ENCODE measurements around the gene SHISA7.

Gene SHISA7

DNA sequence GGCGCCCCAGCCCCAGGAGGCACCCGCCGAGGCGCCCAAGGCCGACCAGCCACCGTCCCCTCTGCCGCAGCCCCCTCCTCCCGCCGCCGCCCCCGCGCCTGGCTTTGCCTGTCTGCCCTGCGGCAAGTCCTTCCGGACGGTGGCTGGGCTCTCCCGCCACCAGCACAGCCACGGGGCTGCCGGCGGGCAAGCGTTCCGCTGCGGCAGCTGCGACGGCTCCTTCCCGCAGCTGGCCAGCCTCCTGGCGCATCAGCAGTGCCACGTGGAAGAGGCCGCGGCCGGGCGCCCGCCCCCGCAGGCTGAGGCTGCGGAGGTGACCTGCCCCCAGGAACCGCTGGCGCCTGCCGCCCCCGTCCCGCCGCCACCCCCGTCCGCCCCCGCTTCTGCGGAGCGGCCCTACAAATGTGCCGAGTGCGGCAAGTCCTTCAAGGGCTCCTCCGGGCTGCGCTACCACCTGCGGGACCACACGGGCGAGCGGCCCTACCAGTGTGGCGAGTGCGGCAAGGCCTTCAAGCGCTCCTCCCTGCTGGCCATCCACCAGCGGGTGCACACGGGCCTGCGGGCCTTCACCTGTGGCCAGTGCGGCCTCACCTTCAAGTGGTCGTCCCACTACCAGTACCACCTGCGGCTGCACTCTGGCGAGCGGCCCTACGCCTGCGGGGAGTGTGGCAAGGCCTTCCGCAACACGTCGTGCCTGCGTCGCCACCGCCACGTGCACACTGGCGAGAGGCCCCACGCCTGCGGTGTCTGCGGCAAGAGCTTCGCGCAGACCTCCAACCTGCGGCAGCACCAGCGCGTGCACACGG lies 39.3 kb upstream of the SHISA7 start:
- DNase-seq (ENCODE audit: low read depth in 1 of 2, low spot score in 1 of 2): no peak

DNA sequence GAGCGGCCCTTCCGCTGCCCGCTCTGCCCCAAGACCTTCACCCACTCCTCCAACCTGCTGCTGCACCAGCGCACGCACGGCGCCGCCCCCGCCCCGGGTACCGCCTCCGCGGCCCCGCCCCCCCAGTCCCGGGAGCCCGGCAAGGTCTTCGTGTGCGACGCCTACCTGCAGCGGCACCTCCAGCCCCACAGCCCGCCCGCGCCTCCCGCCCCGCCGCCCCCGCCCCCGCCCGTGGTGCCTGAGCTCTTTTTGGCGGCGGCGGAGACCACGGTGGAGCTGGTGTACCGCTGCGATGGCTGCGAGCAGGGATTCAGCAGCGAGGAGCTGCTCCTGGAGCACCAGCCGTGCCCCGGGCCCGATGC lies 38.7 kb upstream of the SHISA7 start:
- no peak for DNase-seq (ENCODE audit: low read depth in 1 of 2, low spot score in 1 of 2)

DNA sequence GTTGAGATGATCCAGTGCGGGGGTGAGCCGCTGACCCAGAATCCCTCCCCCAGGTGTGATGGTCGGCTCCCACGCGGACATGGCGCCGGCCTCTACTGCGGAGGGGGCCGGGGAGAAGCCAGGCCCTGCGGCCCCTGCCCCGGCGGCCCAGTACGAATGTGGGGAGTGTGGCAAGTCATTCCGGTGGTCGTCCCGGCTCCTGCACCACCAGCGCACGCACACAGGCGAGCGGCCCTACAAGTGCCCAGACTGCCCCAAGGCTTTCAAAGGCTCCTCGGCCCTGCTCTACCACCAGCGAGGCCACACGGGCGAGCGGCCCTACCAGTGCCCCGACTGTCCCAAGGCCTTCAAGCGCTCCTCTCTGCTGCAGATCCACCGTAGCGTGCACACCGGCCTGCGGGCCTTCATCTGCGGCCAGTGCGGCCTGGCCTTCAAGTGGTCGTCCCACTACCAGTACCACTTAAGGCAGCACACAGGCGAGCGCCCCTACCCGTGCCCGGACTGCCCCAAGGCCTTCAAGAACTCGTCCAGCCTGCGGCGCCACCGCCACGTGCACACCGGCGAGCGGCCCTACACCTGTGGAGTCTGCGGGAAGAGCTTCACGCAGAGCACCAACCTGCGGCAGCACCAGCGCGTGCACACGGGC lies 38.2 kb upstream of the SHISA7 start:
- no peak for DNase-seq (ENCODE audit: low read depth in 1 of 2, low spot score in 1 of 2)

DNA sequence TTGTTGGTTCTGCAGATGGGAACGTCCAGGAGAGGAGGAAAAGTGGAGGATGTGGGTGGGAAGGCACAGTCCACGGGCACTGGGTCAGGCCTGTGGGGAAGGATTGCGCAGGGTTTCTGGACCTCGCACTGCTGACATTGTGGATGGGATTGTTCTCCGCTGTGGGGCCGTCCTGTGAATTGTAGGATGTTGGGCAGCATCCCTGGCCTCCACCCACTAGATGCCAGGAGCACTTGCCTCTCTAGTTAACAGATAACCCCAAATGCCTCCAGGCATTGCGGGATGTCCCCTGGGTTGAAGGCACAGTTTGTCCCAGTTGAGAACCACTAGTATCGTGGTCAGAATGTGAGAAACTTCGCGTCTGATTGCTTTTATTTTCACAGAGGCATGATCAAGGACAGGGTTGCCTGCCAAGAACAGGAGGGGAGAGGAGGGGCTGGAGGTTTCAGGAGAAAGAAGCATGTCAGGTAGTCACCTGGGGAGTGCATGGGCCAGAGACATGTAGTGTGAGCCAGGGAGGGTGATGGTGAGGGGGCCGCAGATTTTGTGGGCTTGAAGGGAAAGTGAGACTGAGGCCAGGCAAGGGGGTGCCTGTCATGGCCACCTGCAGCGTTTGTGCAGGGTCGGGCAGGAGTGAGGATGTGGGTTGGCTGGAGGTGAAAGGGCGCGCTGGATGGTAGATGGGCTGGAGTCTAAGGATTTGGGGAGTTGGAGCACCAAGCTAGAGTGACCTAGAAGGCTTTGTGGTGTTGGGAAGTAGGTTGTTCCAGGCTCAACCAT lies 36.5 kb upstream of the SHISA7 start:
- no peak for DNase-seq (ENCODE audit: low read depth in 1 of 2, low spot score in 1 of 2)

DNA sequence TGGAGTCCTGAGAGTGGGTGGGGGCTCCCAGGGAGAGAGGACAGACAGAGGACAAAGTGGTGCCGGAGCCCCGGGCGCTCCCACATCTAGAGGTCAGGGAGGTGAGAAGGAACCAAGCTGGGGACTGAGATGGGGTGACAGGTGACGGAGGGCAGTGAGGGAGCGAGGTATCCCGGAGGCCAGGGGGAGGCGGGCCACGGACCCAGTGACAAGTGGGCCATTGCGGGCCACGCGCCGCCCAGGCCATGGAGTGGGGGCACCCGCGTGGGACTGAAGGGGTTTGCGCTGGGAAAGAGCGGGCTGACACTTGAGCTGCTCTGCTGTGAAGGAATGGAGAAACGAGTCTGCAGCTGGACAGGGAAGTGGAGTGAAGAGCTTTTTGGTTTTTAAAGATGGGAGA lies 35.9 kb upstream of the SHISA7 start:
- no peak for DNase-seq (ENCODE audit: low read depth in 1 of 2, low spot score in 1 of 2)

DNA sequence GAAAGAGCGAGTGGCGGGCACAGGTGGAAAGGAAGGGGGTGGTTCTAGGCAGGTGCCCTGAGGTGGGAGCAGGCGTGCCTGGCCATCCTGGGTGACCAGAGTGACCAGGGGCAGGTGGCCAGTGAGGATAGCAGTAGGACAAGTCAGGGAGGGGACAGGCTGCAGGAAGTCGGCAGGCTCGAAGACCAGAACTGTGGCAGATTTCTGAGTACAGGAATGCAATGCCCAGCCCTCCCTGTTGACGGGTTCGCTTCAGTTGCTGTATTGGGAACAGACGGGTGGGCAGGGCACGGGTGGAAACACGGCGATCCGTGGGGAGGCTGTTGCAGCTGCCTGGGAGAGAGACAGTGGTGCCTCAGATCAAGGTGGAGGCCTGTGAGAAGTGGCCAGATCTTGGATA lies 35.3 kb upstream of the SHISA7 start:
- DNase-seq (ENCODE audit: low read depth in 1 of 2, low spot score in 1 of 2): no peak

DNA sequence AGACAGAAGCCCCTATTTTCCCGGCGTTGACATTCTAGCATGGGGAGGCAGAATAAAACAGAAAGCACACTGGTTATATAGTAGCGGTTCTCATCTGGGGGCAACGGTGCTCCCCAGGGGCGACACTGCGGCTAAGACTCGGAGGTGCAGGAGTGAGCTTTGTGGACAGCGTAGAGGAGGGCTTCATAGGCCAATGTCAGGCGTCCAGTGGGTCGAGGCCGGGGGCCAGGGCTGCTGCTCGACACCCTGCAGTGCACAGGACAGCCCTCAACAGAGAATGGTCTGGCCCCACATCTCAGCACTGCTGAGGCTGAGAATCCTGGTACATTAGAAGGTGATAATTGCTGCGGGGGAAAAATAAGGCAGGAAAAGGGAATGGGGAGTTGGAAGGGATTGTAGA lies 34.8 kb upstream of the SHISA7 start:
- DNase-seq (ENCODE audit: low read depth in 1 of 2, low spot score in 1 of 2): no peak

DNA sequence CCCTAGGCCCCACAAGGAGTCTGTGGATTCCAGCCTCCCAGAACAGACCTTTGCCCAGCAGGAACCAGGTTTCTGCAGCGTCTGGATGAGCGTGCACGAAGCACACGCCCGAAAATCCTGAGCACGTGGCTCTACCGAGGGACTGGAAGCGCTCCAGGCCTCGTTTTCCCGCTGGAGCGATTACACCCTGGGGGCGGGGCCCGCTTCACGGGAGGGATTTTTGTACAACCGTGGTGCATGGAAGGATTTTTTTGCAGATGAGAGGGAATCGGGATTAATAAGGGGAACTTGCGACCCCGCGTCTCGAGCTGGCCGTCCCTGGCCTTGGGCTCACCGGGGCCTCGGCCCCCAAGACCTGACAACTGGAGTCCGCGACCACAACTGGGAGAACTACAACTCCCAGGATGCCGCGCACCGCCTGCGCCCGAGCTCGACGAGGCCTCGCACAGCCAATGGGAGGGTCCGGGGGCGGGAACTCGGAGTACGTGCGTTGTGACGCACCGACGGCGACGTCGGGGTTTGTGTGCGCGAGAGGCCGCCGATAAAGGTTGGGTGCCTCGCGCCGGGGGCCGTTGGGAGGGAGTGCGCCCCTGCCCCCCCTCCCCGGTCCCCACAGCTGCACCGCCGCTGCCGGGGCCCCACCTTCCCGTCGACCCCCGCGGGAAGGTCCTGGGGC lies 33.1 kb upstream of the SHISA7 start, which contains the start of gene ZNF628:
ZNF628 (plus strand) TSS at position 518 of the 676 bp plus-strand sequence. CDS start 3,294 bp downstream, outside the sequence.
- peak; percentile 96 to 97 for DNase-seq (ENCODE audit: low read depth in 1 of 2, low spot score in 1 of 2)

DNA sequence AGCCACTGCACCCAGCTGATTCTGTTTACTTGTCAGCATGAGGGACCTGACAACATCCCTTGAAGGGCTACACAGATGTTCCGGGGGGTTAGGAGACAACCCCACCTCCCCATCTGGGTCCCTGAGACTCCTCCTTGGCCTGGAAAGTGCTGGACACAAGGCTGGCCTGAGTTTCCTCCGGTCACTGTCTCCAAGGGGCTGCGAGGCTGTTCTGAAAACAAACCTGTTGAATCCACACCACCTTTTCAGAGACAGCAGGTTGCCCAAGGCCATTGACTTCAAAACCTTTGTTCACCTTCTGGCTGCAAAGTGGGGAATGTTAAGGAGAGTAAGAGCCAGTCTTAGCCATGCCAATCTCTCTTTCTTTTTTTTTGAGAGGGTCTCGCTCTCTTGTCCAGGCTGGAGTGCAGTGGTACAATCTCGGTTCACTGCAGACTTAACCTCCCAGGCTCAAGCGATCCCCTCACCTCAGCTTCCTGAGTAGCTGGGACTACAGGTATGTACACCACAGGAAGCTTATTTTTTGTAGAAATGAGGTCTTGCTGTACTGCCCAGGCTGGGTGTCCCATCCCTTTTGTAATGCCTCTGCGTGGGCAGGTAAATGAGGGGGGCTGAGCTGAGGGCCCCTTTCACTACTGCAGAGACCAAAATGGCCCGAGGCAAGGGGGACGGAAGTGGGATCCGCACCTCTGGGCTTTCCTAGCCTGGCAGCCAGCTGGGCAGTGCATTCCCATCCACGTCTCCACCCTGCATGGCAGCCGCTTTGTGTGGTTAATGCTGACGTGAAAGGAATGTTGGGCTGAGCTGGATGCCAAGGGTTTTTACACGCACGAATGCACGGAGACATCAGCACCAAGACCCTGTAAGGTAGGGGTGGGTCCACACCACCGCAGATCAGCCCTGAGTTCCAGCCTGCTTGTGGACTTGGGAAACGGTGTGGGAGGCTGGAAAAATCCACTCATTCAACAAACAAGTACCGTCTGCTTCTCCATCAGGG lies 31.5 kb upstream of the SHISA7 start:
- DNase-seq (ENCODE audit: low read depth in 1 of 2, low spot score in 1 of 2): no peak

DNA sequence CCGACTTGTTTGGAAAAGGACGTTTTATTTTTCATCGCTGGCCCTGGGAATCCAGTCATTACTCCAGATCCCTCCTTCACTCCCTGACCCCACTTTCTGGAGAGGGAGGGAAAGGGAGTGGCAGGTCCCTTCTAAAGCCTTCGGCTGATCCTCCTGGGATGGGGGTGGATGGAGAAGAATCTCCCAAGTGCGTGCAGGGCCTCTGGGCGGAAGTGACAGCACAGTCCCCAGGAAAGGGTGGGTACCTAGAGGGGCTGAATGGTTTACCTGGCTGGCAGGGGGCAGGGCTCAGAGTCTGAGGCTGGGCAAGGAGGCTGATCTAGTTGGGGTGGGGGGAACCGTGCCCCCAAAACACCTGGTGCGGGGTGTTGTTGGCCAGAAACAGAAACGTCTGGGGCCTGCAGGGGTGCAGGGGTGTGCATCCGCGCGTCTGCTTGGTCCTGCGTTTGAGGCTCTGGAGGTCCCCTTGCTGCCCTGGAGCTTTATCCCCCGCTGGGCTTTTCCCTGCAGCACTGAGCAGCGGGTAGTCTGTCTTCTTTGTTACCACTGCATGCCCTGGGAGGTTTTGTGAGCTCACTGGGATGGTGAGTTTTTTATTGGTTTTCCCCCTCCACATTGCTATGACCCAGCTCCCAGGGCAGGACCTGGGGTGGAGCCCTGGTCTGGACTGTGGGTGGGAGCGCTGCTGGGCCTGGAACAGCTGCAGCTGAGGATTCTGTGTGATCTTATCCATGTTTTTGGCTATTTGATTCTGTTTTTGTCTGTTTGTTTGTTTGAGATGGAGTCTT lies 30.3 kb upstream of the SHISA7 start:
- no peak for DNase-seq (ENCODE audit: low read depth in 1 of 2, low spot score in 1 of 2)

DNA sequence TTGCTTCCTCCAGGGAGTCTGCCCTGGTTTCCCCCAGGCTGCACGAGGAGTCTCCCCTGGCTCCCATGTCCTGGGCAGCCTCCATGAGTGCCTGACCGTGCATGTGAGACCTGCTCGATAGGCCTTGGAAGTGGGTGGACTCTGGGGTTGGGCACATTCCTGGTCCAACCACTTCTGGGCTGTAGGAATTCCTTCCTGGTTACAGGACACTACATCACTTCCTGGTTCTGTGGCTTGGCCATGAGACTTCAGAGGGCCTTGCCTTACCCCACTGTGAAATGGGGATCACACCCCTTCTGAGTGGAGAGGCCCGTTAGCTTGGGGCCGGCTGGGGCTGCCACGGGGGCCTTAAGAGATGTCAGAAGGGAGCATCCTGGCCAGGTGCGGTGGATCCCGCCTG lies 29.4 kb upstream of the SHISA7 start:
- DNase-seq (ENCODE audit: low read depth in 1 of 2, low spot score in 1 of 2): no peak

DNA sequence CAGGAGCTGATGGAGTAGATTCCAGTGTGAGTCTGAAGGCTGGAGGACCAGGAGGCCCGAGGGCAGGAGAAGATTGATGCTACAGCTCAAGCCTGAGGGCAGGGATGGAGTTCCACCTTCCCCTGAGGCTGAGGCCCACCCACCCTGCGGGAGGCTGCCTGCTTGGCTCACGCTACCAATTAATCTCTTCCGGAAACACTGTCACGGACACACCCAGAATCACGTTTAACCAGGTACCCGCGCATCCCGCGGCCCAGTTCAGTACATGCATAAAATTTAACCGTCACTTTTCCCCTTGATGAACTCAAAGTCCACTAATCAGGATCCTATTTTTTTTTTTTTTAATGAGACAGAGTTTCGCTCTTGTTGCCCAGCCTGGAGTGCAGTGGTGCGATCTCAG lies 28.2 kb upstream of the SHISA7 start:
- DNase-seq (ENCODE audit: low read depth in 1 of 2, low spot score in 1 of 2): no peak

DNA sequence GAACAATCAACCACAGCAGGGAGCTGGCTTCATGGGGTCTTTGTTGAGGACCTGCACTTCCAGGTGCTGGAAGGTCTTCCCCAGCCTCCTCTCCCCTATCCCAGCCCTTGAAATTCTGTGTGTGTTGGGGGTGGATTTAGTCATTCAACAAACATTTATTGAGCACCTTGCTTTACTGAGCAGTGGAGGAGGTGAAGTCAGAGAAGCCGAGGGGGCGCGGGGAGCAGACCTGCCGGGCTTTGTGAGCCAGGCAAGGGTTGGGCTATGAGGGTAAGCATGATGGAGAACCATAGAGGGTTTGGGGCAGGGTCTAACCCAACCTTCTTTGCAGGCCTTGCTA lies 24.9 kb upstream of the SHISA7 start:
- DNase-seq (ENCODE audit: low read depth in 1 of 2, low spot score in 1 of 2): no peak

DNA sequence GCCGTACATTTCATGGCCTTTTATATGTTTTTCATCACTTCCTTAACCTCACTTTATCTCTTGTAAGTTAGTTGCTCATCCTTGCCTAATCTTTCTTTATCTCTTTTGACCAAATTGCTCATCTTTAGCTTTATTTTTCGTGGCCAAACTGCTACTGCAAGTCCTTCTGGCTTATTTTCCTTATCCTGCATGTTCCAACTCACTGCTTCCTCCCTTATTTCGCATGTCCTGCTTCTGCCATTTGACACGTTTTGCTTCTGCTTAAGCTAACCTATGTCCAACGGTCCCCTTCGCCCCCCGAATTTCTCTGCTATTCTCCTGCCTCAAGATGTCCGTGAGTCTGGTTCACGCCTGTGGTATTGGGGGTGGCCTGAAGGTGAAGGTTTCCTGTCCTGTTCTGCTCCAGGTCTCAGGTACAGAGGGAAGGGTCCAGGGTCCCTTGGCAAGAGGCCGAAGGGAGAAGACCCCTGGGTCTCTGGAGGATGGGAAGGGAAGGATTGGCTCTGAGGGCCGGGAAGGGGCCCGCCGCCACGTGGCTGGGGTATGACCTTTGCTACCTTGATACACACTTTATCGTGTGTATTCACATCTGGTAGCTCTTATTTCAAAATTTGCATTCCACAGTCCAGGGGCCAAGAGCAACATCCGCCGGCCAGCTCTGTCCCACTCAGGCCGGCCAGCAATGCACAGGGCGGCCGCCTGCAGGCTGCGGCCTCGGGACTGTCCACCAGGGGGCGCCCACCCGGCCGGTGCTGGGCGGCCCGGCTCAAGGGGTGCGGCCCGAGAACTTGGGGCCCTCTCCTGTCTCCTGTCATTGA lies 24.3 kb upstream of the SHISA7 start:
- peak; percentile 55 to 62 for DNase-seq (ENCODE audit: low read depth in 1 of 2, low spot score in 1 of 2)

DNA sequence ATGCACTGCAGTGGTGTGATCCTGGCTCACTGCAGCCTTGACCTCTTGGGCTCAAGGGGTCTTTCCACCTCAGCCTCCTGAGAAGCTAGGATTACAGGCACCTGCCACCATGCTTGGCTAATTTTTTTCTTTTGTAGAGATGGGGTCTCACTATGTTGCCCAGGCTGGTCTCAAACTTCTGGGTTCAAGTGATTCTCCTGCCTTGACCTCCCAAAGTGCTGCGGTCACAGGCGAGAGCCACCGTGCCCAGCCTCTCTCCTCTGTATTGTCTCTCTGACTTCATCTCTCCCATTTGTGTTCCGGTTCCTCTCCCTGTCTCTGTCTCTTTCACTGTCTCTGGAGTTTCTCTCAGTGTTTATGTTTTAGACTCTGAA lies 23.1 kb upstream of the SHISA7 start:
- DNase-seq (ENCODE audit: low read depth in 1 of 2, low spot score in 1 of 2): no peak

DNA sequence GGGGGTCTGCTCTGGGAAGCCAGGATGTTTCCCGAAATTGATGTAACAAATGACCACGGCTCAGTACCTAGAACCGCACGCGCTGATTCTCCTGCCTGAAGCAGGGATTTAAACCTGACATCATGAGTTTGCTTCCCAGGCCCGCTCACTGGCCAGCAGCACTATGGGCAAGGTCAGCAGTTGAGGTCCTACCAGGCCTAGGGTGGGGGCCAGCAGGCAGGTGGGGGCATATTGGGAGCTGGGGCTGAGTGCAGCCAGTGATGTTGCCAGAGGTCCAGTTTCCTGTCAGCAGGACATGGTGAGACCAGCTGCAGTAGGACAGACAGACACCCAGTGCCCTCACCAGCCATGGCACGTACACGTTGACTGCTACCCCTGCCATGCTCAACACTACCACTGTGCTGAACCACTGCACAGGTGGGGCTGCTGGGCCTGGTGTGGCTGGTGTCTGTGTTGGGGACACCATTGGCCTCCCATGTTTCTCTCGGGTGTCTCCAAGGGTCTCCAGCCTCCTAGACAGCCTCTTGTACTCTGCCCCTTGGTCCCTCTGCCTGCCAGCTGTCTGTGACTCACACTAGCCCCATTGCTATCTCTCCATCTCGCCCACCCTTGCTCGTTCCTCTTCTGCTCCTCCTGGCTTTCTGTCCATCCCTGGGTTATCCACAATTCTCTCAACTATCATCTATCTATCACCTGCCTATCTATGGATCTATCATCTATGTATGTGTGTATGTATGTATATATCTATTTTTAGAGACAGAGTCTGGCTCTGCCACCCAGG lies 22.6 kb upstream of the SHISA7 start:
- no peak for DNase-seq (ENCODE audit: low read depth in 1 of 2, low spot score in 1 of 2)

DNA sequence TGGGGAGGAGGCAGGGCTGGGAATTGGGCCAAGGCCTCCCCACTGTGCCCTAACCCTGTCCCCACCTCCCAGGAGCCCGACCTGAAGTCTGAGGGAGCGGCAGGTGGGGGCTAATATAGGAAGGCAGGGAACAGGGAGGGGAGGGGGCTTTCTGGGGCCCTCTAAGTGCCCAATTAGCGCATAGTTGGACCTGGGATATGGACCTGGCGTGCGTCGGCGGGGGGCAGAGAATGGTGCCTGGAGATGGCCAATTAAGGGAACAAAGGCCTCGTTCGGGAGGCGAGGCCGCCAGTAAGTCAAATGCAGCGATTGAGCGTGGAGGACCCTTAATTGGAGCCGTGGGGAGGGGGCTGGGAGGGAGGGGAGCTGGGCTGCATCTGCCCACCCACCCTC lies 21.6 kb upstream of the SHISA7 start, which contains the start of gene C19orf85:
C19orf85 (minus strand) TSS at position 90 of the 393 bp plus-strand sequence. CDS start 197 bp downstream, outside the sequence.
- DNase-seq (ENCODE audit: low read depth in 1 of 2, low spot score in 1 of 2): no peak

All from activated T-helper 1 cell treated with anti-CD3 and anti-CD28 coated beads, Interleukin-2, amount 50 U/mL, for 16 hours (primary cell).